ENCODE results near the gene SINHCAF. TPM values are rescaled to one million over a fixed set of nuclear protein-coding genes. Genes with fewer than 3 reads are reported as not detected.

Gene SINHCAF
- total and polyA plus RNA-seq, 11 donors, result 4.0 to 23.8 (median 12.8) TPM

GRCh38 chr12:31289441-31289840 is 36.5 kb downstream of the SINHCAF start:
- intact Hi-C loops (cut with DNase I), result no loop called here
- peaks cover 2 to 67% (median 53%) of the 10 kb centered on the region in 9 donors for H3K36me3 ChIP-seq
- DNase-seq, result no peak
- TF ChIP-seq POLR2A (IDR thresholded peaks at IDR 0.05) (no peak), CTCF (IDR thresholded peaks at IDR 0.05) (no peak)
- peaks cover 0 to 6% (median 0%) of the 10 kb centered on the region in 12 donors for H3K9me3 ChIP-seq
- whole genome bisulfite sequencing, 4 donors, result 85 to 95% (median 88%) methylated on average over 2 of the region's 2 CpGs
- H3K27me3 ChIP-seq, result no peaks in the 10 kb centered on the region
- no peak overlapping the region for H3K27ac ChIP-seq
- ATAC-seq, result no peak
- H3K4me3 ChIP-seq, result no peak overlapping the region
- H3K4me1 ChIP-seq, result no peaks in the 10 kb centered on the region

GRCh38 chr12:31288381-31288780 is 37.6 kb downstream of the SINHCAF start:
- ATAC-seq, result no peak
- TF ChIP-seq CTCF (IDR thresholded peaks at IDR 0.05), result no peak
- 86 to 98% (median 96%) methylated on average over 2 of the region's 2 CpGs for WGBS, 4 donors
- H3K4me3 ChIP-seq, result no peak overlapping the region
- intact Hi-C loops (cut with DNase I), result no loop called here
- H3K4me1 ChIP-seq, result no peaks in the 10 kb centered on the region
- peaks cover 0 to 7% (median 0%) of the 10 kb centered on the region in 12 donors for H3K9me3 ChIP-seq
- peaks cover 2 to 67% (median 51%) of the 10 kb centered on the region in 9 donors for H3K36me3 ChIP-seq
- no peaks in the 10 kb centered on the region for H3K27me3 ChIP-seq
- no peak overlapping the region for H3K27ac ChIP-seq
- no peak for DNase-seq

GRCh38 chr12:31280183-31280582 is 45.8 kb downstream of the SINHCAF start:
- no peaks in the 10 kb centered on the region for H3K27me3 ChIP-seq
- intact Hi-C loops (cut with DNase I), result no loop called here
- ATAC-seq (no peak), DNase-seq (no peak)
- H3K4me1 ChIP-seq, result no peaks in the 10 kb centered on the region
- H3K27ac ChIP-seq, result peak overlapping the region in 1 of 12 donors; percentile 18
- H3K9me3 ChIP-seq, result peaks cover 0 to 7% (median 0%) of the 10 kb centered on the region in 12 donors
- H3K36me3 ChIP-seq, result peaks cover 0 to 43% (median 34%) of the 10 kb centered on the region in 9 donors
- no peak overlapping the region for H3K4me3 ChIP-seq
- no peak for TF ChIP-seq POLR2A (IDR thresholded peaks at IDR 0.05)
- no peak for TF ChIP-seq CTCF (IDR thresholded peaks at IDR 0.05)

DNA sequence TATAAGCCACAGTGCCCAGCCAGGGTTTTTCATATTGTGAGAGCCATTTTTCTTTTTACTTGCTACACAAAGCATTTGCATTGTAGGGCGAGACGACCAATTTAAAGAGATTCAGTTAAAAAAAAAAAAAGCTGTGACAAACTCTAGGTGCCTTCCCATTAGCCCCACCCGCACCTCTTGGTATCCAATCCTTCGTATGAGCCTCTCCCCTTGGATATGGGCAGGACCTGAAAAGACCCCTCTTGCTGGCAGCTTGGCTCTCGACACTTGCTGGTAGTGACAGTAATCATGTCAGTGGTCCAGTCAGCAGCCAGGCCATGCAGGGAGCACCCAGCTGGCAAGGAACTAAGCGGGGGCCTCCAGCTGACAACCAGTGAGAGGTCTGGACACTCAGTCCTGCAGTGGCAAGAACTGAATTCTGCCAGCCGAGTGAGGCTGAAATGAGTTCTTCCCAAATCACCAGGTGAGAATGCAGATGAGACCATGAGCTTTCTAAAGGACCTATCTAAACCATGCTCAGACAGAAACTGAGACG is 46.5 kb downstream of the SINHCAF start:
- Histone ChIP-seq H3K27me3 (no peaks in the 10 kb centered on the region), H3K9me3 (peaks cover 0 to 1% (median 0%) of the 10 kb centered on the region in 12 donors), H3K4me3 (no peak overlapping the region), H3K27ac (peak overlapping the region in 1 of 12 donors; percentile 18), H3K36me3 (peaks cover 0 to 37% (median 27%) of the 10 kb centered on the region in 9 donors), H3K4me1 (no peaks in the 10 kb centered on the region)
- ATAC-seq (no peak), DNase-seq (no peak)
- 88 to 95% (median 90%) methylated on average over 8 of the region's 8 CpGs for WGBS, 4 donors
- no peak for TF ChIP-seq POLR2A (IDR thresholded peaks at IDR 0.05)
- intact Hi-C loops (cut with DNase I), result loop anchor here in 2 of 10 donors (10.0 kb wide), 2 partner anchors 165 to 435 kb away; no protein-coding TSS in a partner anchor

DNA sequence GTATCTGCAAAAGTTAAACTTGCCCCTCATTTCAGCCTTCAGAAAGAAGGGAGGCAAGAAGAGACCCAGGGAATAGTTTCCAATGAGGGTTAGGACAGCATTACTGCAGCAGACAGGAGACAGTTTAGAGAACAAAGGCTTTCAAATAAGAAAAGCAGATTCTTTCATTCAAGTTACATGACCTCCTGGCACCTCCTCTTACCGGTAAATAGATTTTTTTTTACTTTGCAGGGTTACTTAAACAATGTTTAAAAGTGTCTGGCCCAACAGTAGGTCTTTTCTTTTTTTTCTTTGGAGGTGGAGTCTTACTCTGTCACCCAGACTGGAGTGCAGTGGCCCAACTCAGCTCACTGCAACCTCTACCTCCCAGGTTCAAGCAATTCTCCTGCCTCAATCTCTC is 47.1 kb downstream of the SINHCAF start:
- DNase-seq, result no peak
- intact Hi-C loops (cut with DNase I), result loop anchor here in 2 of 10 donors (10.0 kb wide), 2 partner anchors 164 to 434 kb away; no protein-coding TSS in a partner anchor
- WGBS, 4 donors, result 70 to 82% (median 74%) methylated on average over 1 of the region's 1 CpG

More for the DNA sequence above, 47.1 kb downstream of the SINHCAF start:
- peaks cover 0 to 31% (median 21%) of the 10 kb centered on the region in 9 donors for H3K36me3 ChIP-seq
- no peak overlapping the region for H3K4me3 ChIP-seq
- no peak for ATAC-seq
- no peaks in the 10 kb centered on the region for H3K27me3 ChIP-seq
- H3K9me3 ChIP-seq, result no peaks in the 10 kb centered on the region
- H3K4me1 ChIP-seq, result no peaks in the 10 kb centered on the region
- TF ChIP-seq CTCF (IDR thresholded peaks at IDR 0.05) (no peak), POLR2A (IDR thresholded peaks at IDR 0.05) (no peak)
- no peak overlapping the region for H3K27ac ChIP-seq
